AG08395 (cell line): ENCODE measurements around the gene KRT71.
"Not testable (repeated sequence)": the region's sequence is repeated elsewhere in the genome, so short reads cannot be mapped to it uniquely, and the experiment has no call there.

ENCODE experiments used
- DNase-seq: peaks from one replicate; pipeline ENCODE4 v3.0.0; 2012; ENCODE audit warnings: mixed read lengths, low spot score

KRT71 gene

DNA sequence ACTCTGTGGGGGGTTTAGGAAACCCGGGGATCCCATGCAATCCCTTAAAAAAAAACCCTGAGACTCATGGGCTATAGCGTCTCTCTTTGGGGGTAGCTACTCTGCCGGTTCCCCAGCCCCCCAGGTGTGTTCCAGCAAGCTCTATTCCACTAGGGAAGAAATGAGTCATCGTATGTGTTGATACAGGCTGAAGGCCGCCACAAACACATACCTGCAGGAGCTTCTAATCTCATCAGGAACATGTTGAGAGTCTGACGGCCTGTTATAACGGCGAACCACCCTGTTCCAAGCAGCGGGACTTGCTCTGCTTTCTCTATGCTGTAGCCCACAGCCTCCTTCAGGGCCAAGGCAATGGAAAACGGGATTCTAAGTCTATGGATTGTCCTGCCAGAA is 31.8 kb downstream of the KRT71 start:
- no peak for DNase-seq

DNA sequence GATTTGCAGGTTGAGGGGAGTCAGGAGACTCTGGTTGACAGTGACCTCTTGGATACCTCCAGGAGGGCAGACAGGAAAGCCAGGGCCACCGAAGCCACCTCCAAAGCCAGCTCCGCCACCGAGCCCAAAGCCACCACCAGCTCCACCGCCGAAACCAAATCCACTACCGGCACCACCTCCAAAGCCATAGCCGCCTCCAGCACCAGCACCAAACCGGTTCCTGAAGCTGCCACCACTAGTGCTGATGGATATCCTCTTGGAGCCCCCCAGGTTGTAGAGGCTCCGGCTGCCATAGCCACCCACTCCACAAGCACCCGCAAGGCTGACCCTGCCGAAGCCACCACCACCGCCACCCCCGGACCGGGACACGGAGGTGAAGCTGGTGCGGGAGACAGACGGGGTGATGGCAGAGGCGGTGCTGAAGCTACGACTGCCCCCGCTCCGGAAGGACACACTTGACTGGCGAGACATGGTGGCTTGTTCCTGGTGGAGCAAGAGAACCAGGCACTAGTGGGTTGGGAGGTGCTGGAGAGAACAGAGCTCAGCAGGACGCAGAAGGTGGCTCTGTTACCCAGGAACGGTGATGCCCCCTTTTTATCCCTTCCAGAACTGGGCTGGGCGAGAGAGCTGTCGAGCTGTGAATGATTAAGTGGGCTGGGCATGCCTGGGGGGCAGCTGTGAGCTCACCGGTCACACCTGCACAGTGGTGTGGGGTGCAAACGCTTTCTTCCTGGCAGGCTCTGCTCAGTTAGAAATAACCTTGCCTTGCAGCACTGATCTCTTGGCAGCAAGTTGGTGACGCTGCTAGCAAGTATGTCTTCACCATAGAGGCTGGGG is 32.9 kb downstream of the KRT71 start, which contains the start of gene KRT5:
Gene KRT5, minus strand, starts transcription at position 569 of the 837 bp plus-strand sequence. Its CDS starts 98 bp downstream, at position 471.
- no peak for DNase-seq

DNA sequence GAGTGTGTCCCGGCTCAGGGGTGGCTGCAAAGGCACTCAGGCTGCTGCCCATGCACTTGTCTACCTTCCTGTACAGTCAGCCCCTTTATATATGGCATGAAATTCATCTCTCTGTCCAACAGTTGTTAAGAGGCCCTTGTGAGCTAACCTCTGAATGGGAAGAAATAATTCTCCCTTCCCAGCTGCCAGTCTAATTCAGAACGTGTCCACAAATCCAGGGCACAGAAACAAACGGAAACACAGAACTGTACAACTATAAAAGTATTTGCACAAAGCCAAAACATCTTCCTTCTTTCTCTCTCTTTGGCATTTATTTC is 33.6 kb downstream of the KRT71 start:
- no peak for DNase-seq

DNA sequence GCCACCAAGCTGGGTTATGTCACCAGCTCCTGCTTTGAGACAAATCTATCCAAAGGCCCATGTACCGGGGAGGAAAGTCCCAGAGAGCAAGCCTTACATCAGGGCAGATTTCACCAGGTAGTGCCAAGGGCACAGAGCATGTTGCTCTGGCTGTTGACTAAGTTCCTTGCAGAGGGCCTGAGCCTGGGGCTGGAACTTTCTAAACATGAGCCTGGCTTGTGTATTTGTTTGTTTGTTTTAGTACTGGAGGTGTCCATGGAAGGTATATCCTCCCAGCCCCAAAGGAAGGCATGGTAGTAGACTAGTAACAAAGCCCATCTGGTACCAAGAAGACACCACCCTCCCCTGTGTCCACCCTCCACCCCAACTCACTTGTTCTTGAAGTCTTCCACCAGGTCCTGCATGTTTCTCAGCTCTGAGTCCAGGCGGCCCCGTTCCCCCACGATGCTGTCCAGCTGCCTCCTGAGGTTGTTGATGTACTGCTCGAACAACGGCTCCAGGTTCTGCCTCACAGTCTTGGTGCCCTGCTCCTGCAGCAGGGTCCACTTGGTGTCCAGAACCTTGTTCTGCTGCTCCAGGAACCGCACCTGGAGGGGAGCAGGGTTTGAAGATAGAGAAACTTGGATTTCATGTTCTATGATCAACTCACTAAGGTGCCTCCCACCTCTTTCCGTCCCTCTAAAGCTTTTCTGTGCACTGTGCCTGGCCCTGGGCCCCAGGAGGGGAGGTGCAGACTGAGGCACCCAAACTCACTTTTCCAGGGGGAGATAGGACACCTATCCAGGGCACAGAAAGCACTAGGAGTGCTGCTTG is 34.2 kb downstream of the KRT71 start:
- DNase-seq = no peak

DNA sequence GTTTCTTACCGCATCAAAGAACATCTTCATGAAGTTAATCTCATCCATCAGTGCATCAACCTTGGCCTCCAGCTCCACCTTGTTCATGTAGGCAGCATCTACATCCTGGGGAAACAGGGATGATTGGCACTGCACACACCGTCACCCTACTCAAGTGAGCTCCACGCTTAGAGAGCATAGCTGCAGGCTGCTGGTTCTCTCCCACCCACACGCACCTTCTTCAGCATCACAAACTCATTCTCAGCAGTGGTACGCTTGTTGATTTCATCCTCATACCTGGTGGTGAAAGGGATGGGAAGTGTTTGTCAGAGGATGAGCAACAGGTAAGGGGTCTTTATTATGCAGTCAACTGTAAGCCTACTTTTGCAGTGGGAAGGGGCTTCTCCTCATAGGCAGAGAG is 35.1 kb downstream of the KRT71 start:
- no peak for DNase-seq

DNA sequence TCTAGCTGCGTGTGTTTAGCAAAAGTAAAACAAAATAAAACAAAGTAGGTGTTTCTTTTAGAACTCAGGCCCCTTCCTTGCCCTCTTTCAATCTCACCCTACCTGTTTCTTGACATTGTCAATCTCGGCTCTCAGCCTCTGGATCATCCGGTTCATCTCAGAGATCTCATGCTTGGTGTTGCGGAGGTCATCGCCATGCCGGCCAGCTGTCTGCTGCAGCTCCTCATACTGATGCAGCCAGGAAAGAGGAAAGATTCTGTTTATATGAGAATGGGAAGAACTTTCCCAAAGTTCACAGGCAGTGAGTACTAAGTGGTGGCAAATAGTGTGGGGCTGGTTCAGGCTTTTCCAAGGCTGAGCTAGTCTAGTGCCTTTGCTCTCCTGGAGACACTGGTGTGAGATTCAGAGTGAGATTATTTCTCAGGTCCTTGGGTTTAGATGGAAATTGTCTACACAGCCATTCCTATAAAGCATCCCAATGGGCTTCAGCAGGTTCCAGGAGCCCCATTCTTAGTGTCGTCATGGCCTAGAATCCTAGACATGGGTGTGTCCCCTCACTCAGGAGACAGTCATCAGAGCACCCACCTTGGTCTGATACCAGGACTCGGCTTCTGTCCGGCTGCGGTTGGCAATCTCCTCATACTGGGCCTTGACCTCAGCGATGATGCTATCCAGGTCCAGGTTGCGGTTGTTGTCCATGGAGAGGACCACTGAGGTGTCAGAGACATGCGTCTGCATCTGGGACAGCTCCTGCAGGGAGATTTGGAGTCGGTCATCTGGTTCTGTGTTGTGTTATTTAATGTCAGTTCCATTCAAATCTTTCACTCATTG is 35.7 kb downstream of the KRT71 start:
- no peak for DNase-seq

DNA sequence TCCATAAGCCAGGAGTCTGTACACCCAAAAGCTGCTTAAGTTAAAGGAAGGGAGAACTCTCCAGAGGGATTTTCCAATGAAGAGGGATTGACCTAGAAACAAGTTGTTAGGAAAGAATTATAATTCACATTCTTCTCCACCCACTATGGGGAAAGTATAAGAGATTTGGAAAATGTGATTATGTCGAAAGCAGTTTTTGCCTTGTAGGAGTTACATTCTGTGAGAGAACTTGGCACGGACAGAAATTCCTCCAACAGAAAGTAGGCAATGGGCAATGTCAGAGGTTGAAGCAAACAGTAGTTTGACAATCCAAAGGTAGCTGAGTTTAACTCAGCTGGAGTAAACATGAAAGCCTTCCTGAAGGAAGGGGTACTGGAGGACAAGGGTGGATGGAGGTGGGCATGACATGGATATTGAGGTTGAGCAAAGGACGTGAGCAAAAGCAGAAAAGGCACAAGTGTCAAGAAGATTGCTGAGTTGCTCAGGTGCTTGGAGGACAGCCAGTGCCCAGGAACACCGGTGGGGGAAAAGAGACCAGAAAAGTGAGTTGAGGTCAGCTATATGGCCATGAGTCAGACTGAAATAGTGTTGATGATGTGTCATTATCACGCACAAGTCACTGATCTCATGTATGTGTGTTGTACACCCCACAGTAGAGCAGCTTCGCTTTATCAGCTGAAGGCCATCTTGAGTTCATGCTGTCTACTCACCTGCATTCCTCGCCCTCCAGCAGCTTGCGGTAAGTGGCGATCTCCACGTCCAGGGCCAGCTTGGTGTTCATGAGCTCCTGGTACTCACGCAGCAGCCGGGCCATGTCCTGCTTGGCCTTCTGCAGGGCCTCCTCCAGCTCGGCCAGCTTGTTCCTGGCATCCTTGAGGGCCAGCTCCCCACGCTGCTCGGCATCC is 36.8 kb downstream of the KRT71 start:
- peak; percentile 11 for DNase-seq

DNA sequence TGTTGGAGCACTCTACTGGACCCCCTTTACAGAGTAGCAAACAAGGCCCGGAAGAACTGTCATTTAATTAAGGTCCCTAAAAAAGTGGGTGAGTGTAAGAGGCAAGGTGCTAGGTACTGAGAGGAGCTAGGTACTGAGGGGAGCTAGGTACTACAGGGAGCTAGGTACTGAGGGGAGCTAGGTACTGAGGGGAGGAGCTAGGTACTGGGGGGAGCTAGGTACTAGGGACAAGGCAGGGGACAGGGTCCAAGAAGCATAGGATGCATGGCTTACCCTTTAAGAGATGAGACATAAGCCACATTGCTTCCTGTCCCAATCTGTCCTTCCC is 37.7 kb downstream of the KRT71 start:
- no peak for DNase-seq

DNA sequence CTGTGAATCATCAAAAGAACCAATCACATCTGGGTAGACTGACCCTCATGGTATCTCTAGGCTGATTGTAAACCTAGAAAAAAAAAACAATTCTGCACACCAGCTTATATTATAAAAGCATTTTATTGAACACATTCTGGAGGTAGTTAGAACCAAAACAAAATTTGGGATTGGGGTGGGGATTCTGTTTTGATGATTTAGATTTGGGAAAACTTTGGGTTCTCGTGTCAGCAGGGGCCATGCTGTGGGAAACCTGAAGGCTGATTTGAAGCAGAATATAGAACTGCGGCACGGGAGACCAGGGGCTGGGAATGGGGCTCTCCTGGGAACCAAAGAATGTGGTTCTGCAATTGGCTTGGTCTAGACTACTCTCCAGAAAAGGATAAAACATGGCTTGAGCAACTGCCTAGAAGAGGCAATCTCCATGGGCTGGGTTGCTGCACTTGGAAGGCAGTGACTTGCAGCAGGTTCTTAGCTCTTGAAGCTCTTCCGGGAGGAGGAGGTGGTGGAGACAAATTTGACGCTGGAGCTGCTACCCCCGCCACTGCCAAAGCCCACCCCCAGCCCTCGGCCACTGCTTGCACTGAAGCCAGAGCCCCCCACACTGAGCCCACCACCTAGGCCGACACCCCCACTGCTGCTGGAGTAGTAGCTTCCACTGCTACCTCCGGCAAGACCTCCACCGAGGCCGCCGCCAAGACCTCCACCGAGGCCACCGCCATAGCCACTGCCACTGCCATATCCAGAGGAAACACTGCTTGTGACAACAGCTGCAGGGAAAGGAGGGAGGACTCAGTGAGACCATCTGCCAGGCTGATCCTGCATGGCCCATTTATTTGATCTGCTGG is 38.2 kb downstream of the KRT71 start:
- DNase-seq = no peak

DNA sequence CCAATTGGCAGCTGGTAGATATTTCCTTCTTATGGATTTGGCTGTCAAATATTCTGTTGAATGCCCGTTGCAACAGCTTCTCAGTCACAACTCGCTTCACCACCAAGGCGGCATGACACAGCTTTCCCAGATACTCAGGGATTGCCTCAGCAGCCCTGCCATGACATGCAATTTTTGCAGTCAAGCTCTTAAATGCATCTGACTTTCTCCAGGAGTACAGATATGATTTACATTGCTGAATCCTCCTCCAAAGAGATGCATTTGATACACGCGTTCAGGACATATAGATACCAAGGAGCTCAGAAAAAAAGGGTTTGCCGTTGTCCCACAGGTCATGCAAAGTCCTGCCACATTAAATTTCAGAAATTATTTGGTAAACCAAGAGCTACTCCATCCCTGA is 39.2 kb downstream of the KRT71 start:
- no peak for DNase-seq

DNA sequence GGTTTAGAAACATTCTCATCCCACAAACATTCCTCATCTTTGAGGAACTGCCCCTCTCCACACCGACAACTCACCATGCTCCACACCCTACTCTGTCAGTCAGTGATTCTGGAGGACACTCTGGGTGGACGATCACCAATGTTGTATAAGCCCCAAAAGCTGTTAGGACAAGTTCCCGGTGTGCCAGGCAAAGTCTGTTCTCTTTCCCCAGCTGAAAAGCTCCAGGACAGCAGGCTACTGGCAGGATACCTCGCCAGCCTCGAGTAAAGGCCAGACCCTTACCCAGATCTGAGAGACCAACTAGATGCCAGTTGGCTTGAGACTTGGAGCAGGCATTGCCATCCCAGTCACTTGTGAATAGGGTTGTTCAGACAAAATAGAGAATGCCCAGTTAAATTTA is 44.7 kb downstream of the KRT71 start:
- no peak for DNase-seq

DNA sequence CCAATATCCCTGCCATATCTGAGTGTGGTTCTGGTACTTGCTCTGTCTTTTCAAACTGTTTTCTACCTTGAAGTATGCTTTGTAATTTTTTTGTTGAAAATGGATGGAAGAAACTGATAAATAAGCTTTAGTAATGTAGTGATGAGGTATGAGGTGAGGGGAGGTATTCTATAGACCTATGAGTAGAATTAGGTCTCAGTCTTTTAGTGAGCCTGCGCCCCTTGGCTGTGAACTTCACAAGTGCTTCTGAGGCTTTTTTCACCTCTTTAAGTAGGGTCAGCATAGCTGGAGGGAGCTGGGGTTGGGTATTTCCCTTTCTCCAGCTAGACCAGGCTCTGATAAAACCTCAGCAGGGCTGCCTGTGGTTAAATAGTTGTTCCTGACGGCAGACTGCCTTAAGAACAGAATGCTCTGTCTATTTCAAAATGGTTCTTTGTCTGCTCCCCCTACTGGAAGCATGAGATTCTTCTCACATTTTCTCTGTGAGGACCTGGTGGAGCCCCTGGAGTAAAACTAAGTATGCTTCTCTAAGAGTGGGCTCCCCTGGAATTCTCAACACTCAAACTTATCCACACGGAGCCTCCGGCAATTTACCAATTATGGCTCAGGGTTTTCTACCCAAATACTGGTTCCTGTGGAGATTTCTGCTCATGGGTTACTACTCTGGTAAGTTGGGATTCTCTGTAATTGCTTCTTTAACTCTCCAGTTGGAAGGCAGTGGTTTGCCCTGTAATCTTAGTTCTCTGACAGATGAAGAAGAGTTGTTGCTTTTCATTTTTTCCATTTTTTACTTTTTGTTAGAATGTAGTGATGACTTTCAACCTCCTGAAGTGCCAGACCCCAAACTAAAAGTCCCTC is 45.9 kb downstream of the KRT71 start:
- DNase-seq = peak; percentile 74

DNA sequence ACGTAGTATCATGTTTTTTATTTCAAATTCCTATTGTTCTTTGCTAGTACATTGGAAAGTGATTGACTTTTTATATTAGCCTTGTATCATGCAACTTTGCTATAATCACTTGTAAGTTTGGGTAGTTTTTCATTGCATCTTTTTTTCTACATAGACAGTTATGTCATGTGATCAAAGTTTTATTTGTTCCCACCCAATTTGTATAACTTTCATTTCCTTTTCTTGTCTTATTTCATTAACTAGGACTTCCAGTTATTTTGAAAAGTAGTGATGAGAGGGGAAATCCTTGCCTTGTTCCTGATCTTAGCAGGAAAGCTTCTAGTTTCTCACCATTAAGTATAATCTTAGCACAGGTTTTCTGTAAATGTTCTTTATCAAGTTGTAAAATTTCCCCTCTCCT is 50.1 kb downstream of the KRT71 start:
- no peak for DNase-seq

DNA sequence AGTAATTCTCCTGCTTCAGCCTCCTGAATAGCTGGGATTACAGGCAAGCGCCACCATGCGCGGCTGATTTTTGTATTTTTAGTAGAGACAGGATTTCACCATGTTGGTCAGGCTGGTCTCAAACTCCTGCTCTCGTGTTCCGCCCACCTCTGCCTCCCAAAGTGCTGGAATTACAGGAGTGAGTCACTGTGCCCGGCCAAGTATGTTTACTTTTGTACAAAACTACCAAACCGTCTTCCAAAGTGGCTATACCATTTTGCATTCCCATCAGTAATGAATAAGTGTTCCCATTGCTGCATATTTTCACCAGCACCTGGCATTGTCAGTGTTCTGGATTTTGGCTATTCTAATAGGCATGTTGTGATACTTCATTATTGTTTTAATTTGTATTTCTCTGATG is 51.5 kb downstream of the KRT71 start:
- DNase-seq = no peak

DNA sequence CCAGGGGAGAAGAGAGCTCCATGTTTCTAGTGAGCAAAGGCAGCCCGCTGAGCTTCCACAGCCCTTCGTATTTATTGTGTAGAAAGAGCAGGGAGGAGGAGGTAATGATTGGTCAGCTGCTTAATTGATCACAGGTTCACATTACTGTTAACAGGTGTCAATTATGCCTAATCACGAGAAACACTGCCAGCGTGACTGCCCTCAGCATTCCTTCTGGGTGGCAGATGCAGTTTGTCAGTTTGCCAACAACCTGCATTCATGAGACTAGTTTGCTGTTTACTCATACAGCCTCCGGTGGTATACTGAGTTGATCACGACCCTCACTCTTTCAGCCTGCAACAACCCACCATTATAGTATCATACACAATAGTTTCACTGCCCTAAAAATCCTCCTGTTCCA is 52.4 kb downstream of the KRT71 start:
- DNase-seq = not testable (repeated sequence)

DNA sequence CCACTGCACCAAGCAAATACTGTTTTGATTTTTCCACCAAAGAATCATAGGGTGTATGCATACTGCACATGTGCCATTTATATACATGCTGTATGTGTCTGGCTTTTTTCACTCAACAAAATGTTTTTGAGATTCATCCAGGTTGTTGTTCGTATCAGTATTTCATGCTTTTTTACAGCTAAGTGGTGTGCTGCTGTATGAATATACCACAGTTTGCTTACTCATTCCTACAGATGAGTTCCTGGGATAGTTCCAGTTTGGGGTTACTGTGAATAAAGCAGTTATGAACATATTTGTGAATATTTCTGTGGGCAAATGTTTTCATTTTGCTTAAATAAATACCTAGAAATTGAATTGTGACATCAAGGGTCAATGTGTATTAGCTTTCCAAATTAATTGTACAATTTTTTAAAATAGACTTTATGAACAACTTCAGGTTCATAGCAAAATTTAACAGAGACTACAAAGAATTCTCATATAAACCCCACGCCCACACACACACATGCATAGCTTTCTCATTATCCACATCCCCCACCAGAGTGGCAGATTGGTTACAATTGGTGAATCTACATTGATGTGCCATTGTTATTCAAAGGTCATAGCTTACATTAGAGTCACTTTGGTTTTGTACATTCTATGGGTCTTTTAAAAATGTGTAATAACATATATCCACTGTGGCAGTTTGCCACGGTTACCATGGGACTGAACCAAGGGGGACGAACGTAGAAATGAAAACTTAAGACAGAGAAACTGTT is 53.0 kb downstream of the KRT71 start:
- no peak for DNase-seq

DNA sequence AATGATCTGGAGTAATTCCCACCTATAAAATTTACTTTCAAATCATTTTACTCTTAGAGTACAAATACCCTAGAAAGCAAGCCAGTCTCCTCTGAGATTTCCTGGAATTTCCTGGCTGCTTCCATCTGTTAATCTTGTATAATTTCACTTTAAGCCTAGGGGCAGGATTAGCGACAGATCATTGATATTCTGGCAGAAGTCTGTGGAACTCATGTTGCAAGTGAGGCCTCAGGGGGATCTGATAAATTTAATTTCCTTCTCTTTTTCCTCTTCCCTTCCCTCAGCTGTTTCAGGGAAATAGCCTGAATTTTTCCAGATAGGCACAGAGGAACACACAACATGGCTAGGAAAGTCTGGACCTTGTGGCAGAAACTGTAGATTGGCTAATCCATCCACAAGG is 54.0 kb downstream of the KRT71 start:
- no peak for DNase-seq

DNA sequence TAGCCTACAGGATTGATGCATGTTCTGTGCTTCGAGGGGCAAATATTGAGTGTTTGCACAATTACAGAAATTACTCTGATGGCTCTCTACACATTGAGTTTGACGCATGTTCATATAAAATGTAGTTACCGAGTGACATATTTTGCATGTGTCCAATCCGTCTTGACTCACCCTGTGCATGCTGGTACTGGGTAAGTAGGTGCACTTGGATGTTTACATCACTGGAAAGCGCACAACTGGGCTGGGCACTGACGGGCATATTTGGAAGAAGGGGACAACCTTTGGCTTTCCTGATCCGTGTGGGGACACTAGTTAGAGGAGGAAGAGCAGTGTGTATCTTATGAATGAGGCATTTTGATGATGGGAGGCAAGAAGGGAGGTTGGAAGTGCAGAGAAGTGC is 55.0 kb downstream of the KRT71 start:
- DNase-seq = no peak

DNA sequence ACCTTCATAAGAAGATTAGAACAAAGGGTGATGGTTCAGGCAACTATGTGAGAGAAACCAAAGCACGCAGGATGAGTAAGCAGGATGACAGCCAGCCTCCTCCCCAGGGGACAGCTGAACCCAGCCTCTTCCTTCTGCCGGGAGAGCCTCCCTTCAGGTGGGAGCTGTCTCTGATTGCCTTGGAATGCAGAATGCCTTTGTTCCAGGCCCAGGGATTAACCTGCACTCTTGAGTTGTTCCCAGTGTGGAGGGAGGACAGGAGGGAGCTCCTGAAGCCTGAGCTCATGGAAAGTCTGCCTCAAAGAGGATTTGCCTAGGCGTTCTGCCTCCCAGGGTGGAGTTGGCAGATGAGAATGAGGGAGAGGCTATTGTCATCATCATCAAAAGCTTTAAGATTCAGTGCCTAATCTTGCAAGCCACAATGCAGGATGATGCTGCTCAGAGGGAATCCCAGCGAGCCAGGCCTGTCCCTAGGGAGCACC is 56.3 kb downstream of the KRT71 start:
- DNase-seq = peak; percentile 84
